Body of pancreas (tissue), 4 donors: ENCODE data around the gene PKD1L1.

ENCODE experiments used
- CTCF ChIP-seq, 7 experiments: fragments of 450-650 bp in 4 of 7; fragments of 200-600 bp in 3 of 7; sonication (generic) in 3 of 7; IDR thresholded peaks; one replicate each; pipeline ENCODE4 v1.5.1; 2016 to 2019; ENCODE audit warnings: antibody characterized with exemption in 7 of 7
- POLR2A ChIP-seq, 3 donors: fragments of 450-650 bp; IDR thresholded peaks; one replicate each; pipeline ENCODE4 v1.6.1; 2016; ENCODE audit warnings: antibody characterized with exemption in 3 of 3, mild to moderate bottlenecking in 2 of 3

- TF ChIP-seq CTCF (IDR thresholded peaks at IDR 0.05) (no peak), POLR2A (IDR thresholded peaks at IDR 0.05) (no peak)
Measured at GRCh38 chr7:47936323-47936722, 11.9 kb downstream of the PKD1L1 start.
